DMS53 (cell line): ENCODE results near the gene RAB11FIP4.
"Not testable (repeated sequence)": the region's sequence is repeated elsewhere in the genome, so short reads cannot be mapped to it uniquely, and the experiment has no call there.

Source experiments
- DNase-seq: peaks from one replicate; lab custom pipeline; 2025; lab: John Stamatoyannopoulos, UW

Gene RAB11FIP4

DNA sequence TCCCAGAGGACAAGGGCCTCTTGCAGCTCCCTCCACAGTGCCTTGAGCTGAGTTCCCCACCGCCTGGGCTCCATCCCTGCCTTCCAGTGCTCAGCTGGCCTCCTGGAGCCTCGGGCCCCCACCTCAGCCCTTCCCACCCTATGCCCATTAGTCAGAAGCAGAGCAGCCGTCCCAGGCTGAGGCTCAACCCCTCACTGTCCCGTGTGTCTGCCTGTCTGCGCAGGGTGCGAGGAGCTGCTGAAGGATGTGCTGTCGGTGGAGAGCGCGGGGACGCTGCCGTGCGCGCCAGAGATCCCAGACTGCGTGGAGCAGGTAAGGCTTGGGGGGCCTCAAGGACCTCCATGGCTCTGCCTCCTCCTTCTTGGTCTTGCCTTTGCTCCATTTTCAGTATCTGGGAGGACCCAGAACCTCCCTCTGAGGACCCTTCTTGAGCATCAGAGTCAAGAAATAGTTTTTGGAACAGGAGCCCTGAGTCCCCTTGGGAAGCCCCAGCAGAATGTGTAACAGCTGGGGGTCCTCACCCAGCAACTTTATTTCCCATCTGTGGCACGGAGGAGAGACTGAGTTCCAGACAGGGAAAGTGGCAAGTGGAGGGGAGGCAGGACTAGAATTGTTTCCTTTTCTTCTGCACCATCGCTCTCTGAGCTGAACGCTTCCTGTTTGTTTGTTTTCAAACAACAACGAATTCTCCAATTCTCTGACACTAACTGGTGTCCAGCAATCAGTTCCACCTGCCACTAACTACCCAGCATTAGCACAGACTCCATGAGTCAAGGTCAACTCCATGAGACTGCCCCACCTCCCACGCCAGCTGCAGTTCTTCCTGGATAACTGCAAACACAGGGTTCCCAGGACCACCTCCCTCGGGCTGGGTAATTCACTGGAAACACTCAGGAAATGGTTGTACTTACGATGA lies 42.6 kb downstream of the RAB11FIP4 start:
- DNase-seq, result no peak

GRCh38 chr17:31434727-31435050 lies 43.2 kb downstream of the RAB11FIP4 start:
- DNase-seq, result no peak

DNA sequence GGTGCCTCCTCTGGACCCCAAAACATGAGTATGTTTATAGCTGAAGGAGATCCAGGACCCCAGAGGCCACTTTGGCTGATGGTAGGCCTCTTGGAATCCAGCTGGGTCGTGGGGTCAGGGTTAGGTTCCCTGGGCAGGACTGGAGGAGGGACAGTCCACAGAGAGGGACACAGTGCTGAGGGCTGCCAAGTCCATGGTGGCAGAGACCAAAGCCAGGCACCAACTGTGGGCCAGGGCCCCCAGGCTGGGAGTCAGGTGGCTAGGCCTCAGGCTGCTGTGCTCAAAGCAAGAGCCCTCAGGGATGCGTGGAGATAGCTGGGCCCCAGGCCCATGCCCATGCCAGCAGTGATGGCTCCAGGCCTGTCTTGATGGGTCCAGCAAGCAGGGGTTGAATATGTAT lies 44.1 kb downstream of the RAB11FIP4 start:
- no peak for DNase-seq

DNA sequence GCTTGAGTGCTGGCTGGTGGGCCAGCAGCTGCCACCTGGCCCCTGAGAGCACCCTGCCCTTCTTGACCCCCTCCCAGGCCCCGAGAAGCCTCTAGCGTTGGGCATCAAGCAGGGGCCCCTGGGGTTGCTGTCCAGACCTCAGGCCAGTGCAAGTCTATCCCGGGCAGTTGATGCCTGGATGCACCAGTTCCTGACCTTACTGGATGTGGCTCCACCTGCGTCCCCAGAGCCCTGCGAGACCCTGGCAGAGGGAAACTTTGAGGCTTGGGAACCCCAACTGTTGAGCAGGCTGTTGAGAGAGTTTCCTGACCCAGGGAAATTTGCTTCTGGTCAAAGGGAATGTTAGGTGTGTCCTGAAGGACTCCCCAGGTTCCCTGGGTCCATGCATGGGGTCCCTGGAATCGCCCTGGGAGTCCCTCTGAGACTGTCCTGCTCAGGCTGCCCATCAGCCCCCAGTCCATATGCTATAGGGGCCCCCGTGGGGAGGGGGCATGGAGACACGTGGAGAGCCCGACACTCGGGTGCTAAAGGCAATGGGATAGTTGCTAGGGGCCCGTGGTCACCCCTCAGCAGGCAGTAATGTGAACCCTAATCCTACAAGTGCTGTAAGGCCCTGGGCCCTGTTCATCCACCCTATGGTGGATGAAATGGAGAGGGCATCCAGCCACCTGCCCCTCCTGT lies 46.4 kb downstream of the RAB11FIP4 start:
- DNase-seq, result no peak

- DNase-seq, result no peak
Measured at GRCh38 chr17:31439716-31440115, 48.2 kb downstream of the RAB11FIP4 start.

DNA sequence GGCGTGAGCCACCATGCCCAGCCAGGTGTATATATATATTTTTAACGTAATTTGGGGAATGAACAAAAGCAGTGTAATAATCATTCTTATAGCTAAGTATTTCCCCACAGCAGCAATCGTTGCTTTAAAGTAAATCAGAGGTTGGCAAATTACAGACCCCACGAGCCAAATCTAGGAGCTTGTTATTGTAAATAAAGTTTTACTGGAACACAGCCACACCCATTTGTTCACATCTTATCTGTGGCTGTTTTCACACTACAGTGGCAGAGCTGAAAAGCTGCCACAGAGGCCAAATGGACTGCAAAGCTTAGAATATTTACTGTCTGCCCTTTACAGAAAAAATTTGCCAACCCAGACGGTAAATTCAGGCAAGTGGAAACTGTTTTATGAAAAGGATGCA lies 50.8 kb downstream of the RAB11FIP4 start:
- no peak for DNase-seq

DNA sequence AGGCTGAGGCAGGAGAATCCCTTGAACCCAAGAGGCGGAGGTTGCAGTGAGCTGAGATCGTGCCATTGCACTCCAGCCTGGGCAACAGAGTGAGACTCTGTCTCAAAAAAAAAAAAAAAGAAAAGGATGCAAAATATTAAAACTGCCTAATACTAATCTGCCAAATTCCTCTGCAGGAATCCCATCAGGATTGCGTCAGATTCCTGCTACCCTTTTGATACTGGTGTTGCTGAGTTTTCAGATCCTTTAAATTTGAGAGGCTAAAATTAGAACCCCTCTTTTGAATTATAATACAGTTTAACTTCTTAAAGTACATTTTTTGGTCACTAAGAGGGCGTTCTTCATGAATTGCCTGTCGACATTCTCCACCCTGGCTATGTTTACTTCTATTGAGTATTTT lies 51.4 kb downstream of the RAB11FIP4 start:
- DNase-seq, result not testable (repeated sequence)

DNA sequence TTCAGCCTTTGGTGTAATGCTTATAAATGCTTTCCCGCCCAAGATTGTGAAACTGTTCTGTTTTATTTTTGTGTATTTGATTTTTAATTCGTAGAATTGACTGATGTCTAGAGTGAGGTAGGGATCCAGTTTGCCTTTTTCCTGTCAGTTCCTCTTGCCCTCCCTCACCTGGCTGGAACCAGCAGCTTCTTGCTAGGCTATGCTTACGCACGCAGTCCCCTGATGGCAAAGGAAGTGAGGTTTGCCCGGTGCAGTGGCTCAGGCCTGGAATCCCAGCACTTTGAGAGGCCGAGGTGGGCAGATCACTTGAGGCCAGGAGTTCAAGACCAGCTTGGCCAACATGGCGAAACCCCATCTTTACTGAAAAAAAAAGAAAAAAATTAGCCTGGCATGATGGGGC lies 51.9 kb downstream of the RAB11FIP4 start:
- DNase-seq, result no peak

DNA sequence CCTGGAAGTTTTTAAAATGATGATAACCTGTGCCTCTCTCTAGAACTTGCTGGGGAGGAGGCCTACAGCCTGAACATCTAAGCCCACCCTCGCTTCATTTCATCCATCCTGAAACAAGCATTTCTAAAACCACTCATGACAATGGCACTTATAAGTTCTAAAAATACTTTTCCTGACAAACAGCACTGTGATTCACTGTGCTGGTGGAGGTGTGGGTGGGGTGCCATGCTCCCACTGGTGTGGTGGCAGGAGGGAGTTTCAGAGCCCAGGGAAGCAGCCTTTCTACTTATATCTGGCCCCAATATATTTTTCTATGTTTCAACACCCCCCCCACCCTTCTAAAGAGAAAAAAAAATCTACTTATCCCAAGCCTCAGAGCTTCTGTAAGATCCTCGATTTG lies 52.6 kb downstream of the RAB11FIP4 start:
- no peak for DNase-seq

GRCh38 chr17:31446195-31446967 lies 54.9 kb downstream of the RAB11FIP4 start:
- peak; percentile 6 for DNase-seq

- DNase-seq, result no peak
Measured at GRCh38 chr17:31448467-31449077, 57.1 kb downstream of the RAB11FIP4 start.

DNA sequence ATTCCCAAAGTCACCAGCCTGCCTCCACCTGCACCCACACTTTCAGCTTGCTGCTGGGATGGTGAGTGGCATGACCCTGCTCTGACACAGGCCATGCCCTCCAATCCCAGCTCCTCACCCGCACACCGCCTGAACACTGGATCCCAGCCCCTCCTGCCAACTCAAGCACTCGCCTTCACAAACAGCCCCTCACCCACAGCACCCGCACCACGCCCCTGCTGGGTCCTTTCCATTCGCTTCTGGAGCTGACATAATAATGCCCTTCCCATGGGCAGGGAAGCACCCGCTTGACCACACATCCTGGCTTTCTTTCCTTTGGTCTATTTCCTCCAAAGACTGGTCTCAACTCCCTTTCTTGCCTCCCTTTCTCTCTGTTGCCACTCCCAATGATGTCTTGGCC lies 57.6 kb downstream of the RAB11FIP4 start:
- DNase-seq, result no peak

DNA sequence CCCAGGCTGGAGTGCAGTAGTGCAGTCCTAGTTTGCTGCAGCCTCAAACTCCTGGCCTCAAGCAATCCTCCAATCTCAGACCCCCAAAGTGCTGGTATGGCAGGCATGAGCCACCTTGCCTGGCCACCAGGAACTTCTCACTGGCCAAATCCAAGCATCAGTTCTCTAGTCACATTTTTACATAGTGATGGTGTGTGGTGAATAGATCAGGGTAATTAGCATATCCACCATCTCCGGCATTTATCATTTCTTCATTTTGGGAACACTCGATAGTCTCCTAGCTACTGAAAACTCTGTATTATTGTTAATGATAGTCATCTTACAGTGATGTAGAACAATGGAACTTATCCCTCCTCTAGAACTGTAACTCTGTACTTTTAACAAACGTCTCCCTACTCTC lies 58.3 kb downstream of the RAB11FIP4 start:
- no peak for DNase-seq

GRCh38 chr17:31452101-31452500 lies 60.6 kb downstream of the RAB11FIP4 start:
- no peak for DNase-seq

- no peak for DNase-seq
Measured at GRCh38 chr17:31452561-31453110, 61.2 kb downstream of the RAB11FIP4 start.

DNA sequence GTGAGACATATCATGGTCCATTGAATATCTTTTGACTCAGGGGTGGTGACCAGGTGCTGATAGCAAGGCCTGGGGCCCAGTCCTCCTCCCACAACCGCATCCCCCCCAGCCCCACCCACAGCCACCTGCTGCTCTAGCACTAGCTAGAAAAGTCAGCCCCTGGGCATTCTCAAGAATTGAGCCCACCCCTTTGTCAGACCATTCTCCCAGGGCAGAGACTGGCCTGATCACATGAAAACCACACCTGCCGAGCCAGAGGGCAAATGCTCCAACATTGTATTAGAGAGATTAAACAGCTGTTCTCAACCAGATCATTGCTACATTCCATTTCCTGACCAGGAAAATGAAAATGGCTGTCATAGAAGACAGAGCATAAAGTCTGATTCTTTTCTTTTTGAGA lies 62.4 kb downstream of the RAB11FIP4 start:
- DNase-seq, result no peak

DNA sequence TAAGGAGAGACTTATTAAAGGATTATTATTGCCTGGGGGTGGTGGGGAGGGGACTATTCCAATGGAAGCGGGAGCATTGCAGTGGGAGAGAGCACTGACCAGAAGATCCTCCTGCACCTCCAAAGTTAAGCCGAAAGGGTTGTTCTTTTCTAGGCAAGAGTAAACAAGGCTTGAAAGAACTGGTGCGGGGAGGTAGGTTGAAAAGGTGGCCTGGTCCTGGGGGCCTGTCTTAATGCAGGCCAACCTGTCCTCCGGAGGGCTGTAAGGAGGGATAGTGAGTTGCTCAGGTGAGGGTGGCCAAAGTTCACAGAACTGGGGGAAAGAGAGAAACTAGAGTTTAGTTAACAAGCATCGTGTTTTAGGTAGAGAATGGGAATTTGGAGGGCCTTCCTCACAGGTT lies 65.3 kb downstream of the RAB11FIP4 start:
- no peak for DNase-seq

GRCh38 chr17:31457391-31458234 lies 66.1 kb downstream of the RAB11FIP4 start:
- DNase-seq, result no peak

DNA sequence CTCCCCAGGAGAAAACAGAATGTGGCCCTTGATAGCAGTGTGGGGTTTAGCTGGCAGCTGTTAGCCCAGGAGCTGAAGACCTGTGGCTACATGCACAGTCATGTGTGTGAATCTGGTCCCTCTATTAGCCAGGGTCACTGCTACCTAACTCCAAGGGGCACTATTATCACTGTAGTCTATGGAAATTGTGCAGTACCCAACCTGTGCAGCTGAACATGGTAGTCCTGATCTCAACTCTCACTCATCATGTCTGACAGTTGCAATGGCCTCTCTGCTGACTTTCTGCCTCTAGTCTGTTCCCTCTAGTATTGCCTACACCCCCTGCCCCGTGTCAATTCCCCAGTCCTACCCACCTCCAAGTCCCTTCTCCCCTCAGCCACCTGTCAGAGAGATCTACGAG lies 67.4 kb downstream of the RAB11FIP4 start:
- DNase-seq, result no peak

- DNase-seq, result no peak
Measured at GRCh38 chr17:31459716-31460115, 68.2 kb downstream of the RAB11FIP4 start.

DNA sequence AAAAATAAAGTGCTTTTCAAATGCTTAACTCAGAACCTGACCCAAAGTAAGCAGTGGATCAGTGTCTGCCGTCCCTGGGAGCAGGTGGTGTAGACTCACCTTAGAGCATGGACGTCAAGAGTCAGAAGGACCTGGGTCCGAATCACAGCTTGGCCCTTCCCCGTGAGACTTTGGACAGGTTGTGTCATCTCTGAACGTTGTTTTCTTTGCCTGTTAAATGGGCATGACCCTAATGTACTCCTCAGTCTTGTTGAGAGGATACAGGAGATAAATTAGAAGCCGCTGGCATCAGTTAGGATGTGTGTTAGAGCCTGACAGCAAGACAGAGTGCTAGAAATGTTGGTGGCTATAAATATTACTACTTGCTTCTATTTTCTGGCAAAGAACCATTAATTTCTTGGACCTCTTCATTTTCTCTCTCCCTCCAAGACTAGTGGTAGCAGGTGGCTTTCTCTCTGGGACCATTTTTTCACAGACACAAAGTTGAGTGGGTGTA lies 68.8 kb downstream of the RAB11FIP4 start:
- DNase-seq, result no peak
